Measurements from ENCODE around the gene PRKAR1A. TPM values are rescaled to one million over a fixed set of nuclear protein-coding genes. Genes with fewer than 3 reads are reported as not detected.

The PRKAR1A gene
- total and polyA plus RNA-seq, 11 donors = 192 to 1,392 (median 837) TPM

DNA sequence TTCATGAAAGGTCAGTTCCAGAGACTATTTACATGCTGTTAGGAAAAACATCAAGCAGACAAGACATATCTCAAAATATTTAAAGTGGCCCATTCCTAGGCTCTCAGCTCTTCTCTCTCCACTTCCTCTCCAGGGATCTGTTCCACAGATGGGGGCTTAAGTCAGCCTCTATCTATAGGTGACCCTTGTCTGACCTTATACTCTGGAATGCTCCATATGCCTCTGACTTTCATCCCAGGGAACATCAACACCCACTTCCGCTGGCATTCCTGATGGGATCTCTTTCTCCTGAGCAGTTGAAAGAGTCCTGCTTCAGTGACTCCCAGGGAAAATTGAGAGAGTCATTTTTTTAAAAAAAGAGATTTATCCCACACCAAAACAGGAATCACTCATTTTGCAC, 43.4 kb upstream of the PRKAR1A start:
- Histone ChIP-seq H3K9me3 (peaks cover 0 to 6% (median 0%) of the 10 kb centered on the region in 12 donors), H3K36me3 (no peaks in the 10 kb centered on the region), H3K4me3 (no peak overlapping the region), H3K27ac (peak overlapping the region; percentile 71 to 97 (median 90)), H3K27me3 (no peaks in the 10 kb centered on the region), H3K4me1 (peaks cover 0 to 29% (median 7%) of the 10 kb centered on the region in 12 donors)
- ATAC-seq (peak; percentile 37 to 79 (median 52)), DNase-seq (no peak)
- no peak for TF ChIP-seq POLR2A (IDR thresholded peaks at IDR 0.05)
- TF ChIP-seq, protein P1, sequence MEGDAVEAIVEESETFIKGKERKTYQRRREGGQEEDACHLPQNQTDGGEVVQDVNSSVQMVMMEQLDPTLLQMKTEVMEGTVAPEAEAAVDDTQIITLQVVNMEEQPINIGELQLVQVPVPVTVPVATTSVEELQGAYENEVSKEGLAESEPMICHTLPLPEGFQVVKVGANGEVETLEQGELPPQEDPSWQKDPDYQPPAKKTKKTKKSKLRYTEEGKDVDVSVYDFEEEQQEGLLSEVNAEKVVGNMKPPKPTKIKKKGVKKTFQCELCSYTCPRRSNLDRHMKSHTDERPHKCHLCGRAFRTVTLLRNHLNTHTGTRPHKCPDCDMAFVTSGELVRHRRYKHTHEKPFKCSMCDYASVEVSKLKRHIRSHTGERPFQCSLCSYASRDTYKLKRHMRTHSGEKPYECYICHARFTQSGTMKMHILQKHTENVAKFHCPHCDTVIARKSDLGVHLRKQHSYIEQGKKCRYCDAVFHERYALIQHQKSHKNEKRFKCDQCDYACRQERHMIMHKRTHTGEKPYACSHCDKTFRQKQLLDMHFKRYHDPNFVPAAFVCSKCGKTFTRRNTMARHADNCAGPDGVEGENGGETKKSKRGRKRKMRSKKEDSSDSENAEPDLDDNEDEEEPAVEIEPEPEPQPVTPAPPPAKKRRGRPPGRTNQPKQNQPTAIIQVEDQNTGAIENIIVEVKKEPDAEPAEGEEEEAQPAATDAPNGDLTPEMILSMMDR (IDR thresholded peaks at IDR 0.05) = no peak
- intact Hi-C loops (cut with DNase I) = loop anchor here (2.0 to 10.0 kb wide), 11 partner anchors 42 to 504 kb away; partner anchors contain the start of genes PRKAR1A (in 5 of the 10) and FAM20A (in 2 of the 10)
- 35 to 42% (median 38%) methylated on average over 1 of the region's 1 CpG for WGBS, 4 donors

DNA sequence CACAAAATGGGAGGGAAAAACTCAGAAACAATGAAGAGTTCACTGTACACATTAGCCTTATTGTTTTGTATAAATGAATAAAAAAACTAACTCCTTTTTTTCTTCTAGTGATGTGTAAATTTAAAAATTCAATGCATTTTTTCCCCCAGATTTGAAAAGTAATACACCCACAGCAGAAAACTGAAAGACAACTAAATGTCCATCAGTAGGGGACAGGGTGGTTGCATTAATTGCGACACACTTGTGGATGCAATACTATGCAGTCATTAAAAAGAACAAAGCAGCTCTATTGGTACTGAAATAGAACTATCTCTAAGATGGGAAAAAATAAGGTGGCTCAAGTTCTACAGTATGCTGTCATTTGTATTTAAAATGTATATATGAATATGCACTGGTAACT, 41.3 kb upstream of the PRKAR1A start:
- H3K4me3 ChIP-seq = no peak overlapping the region
- 95 to 98% (median 97%) methylated on average over 1 of the region's 1 CpG for WGBS, 4 donors

DNA sequence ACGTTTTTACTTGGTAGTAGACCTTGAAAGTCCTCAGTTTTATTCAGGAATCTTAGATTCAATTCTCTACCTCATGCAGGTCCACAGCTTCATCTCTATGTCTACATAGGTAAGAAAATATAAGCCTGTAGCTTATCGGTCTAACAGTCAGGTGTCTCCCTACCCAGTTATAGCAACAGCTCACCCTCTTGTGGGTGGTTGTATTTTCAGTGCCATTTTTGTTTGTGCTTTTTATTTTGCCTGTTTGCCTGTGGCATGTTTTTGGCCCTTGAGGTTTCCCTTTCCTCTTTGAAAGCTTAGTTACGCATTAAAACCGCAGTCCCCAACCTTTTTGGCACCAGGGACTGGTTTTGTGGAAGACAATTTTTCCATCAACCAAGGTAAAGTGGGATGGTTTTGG, 31.3 kb upstream of the PRKAR1A start:
- 88 to 93% (median 90%) methylated on average over 4 of the region's 4 CpGs for WGBS, 4 donors
- H3K27me3 ChIP-seq = no peaks in the 10 kb centered on the region
- H3K9me3 ChIP-seq = no peaks in the 10 kb centered on the region
- H3K27ac ChIP-seq = no peak overlapping the region
- DNase-seq = no peak
- H3K4me1 ChIP-seq = peaks cover 0 to 12% (median 0%) of the 10 kb centered on the region in 12 donors
- H3K36me3 ChIP-seq = no peaks in the 10 kb centered on the region
- no peak for ATAC-seq
- H3K4me3 ChIP-seq = no peak overlapping the region
- TF ChIP-seq POLR2A (IDR thresholded peaks at IDR 0.05) = no peak
- TF ChIP-seq, protein P1 (IDR thresholded peaks at IDR 0.05) = no peak
- intact Hi-C loops (cut with DNase I) = loop anchor here in 1 of 10 donors (5.0 kb wide), 1 partner anchor 51 kb away; no protein-coding TSS in a partner anchor

More for the DNA sequence above, 41.3 kb upstream of the PRKAR1A start:
- peaks cover 0 to 36% (median 12%) of the 10 kb centered on the region in 12 donors for H3K4me1 ChIP-seq
- no peak for DNase-seq
- peaks cover 0 to 6% (median 0%) of the 10 kb centered on the region in 12 donors for H3K9me3 ChIP-seq
- H3K27ac ChIP-seq = peak overlapping the region in 6 of 12 donors; percentile 7 to 92 (median 66)
- no peak for TF ChIP-seq POLR2A (IDR thresholded peaks at IDR 0.05)
- TF ChIP-seq, protein P1 (IDR thresholded peaks at IDR 0.05) = no peak
- ATAC-seq = no peak
- intact Hi-C loops (cut with DNase I) = loop anchor here in 1 of 10 donors (5.0 kb wide), 1 partner anchor 41 kb away; the partner anchor contains the start of gene PRKAR1A
- H3K36me3 ChIP-seq = no peaks in the 10 kb centered on the region
- no peaks in the 10 kb centered on the region for H3K27me3 ChIP-seq

DNA sequence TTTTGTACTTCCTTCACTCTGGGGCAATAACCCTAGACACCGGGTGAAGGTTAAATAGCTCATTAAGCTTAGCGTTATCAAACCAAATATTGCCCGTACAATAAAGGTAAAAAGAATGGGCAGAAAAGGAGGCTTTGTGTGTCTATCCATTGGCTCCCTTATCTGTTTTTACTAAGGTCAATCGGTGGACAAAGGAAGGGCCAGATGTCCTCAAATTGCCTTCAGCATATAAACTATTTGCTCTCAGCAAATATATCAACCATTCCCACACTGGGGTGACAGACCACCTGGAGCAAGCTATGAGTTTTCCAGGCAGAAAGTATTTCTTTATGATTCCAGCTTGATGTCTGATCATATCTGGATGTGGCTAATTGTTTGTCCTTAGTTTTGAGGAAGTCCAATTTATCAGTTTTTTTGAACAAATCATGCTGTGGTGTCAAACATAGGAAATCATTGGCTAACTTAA, 29.6 kb upstream of the PRKAR1A start:
- 74 to 84% (median 80%) methylated on average over 4 of the region's 4 CpGs for WGBS, 4 donors
- Histone ChIP-seq H3K36me3 (no peaks in the 10 kb centered on the region), H3K27ac (no peak overlapping the region), H3K4me3 (no peak overlapping the region), H3K27me3 (no peaks in the 10 kb centered on the region), H3K9me3 (no peaks in the 10 kb centered on the region), H3K4me1 (peaks cover 0 to 27% (median 0%) of the 10 kb centered on the region in 12 donors)
- DNase-seq = no peak
- ATAC-seq = no peak
- TF ChIP-seq, protein P1 (IDR thresholded peaks at IDR 0.05) = no peak
- no peak for TF ChIP-seq POLR2A (IDR thresholded peaks at IDR 0.05)
- intact Hi-C loops (cut with DNase I) = loop anchor here in 1 of 10 donors (5.0 kb wide), 1 partner anchor 50 kb away; no protein-coding TSS in a partner anchor
